Mesenteric fat pad (tissue), 1 donor: Measurements from ENCODE around the gene IDH3G. TPM values are rescaled to one million over a fixed set of nuclear protein-coding genes. Genes with fewer than 3 reads are reported as not detected.

ENCODE experiments used
- DNase-seq: peaks from one replicate; pipeline ENCODE4 v3.0.0-alpha.2; 2020; ENCODE audit warnings: low spot score
- total RNA-seq: library from RNA; stranded (reverse); fragmentation: NEBNext Ultra II Directional; extraction: Animal tissue kit (Norgen Biotek cat#: 25700); gene quantifications from one replicate; pipeline ENCODE4 v1.2.1, GENCODE V29; 2021
- donor health status: DM: yes; HTN: yes; CAD: no.

The IDH3G gene
- total RNA-seq, 1 donor from 2014 or later = 57.4 TPM

DNA sequence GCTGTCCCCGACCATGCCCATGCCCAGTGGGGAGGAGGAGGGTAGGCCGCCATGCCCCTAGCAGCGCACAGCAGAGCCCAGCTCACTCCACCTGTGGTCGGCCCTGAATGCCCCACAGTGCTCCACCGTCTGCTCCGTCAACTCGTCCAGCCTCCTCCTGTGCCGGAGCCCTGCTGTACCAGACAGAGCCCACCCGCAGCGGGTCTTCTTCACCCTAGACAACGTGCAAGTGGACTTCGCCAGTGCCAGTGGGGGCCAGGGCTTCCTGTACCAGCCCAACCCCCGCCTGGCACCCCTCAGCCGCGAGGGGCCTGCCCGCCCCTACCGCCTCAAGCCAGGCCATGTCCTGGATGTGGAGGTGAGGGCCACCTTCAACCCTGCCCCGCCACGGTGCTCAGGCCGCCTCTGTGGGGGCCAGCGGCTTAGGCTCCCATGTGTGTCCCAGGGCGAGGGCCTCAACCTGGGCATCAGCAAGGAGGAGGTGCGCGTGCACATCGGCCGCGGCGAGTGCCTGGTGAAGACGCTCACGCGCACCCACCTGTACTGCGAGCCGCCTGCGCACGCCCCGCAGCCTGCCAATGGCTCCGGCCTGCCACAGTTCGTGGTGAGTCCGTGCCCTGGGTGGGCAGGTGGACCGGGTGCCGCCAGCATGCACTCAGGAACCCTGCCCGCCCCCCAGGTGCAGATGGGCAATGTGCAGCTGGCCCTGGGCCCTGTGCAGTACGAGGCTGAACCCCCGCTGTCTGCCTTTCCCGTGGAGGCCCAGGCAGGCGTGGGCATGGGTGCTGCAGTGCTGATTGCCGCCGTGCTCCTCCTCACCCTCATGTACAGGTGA is 20.2 kb downstream of the IDH3G start:
- no peak for DNase-seq

DNA sequence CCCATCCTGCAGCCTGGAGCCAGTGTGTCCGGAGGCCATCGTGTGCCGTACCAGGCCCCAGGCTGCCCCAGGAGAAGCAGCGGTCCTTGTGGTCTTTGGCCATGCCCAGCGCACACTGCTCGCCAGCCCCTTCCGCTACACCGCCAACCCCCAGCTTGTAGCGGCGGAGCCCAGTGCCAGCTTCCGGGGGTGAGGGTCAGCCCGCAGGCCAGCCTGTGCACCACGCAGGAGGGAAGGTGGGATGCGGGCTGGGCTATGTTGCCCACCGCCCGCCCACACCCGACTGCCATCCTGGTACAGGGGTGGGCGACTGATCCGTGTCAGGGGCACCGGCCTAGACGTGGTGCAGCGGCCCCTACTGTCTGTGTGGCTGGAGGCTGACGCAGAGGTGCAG is 21.0 kb downstream of the IDH3G start:
- no peak for DNase-seq

DNA sequence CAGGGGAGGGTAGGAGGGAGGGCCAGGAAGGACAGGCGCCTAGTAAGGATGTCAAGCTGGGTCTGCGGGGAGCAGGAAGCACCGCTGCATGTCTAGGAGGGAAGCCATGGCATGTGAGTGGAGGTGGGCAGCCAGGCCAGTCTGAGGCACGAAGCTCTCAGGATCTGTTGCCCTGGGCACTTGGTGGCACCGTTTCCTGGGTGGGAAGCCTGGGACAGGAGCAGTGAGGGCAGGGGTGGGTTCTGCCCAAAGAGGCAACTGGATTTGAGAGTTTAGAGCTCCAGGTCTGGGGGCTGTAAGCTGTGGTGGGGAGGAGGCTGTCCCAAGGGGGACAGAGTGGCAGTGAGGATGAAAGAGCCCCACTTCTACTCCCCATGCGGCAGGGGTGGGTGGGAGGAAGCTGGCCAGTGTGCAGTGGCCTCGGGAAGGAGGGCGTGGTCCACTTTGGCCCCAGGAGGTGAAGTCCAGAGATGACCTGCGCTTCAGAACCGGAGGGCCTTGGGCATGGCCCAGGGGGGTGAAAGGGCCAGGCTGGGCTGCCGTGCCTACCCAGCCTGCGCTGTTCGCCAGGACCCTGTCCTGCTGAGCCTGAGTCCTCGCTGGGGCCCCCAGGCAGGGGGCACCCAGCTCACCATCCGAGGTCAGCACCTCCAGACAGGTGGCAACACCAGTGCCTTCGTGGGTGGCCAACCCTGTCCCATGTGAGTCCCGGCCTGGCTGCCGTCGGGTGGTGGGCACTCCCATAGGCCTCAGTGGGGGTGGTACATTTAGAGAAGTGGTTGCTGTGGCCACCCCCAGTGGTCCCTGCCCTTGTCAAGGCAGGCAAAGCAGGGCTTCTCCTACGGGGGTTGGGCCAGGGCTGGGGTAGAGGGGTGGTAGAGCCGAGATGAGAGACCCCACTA is 21.6 kb downstream of the IDH3G start:
- DNase-seq = no peak

DNA sequence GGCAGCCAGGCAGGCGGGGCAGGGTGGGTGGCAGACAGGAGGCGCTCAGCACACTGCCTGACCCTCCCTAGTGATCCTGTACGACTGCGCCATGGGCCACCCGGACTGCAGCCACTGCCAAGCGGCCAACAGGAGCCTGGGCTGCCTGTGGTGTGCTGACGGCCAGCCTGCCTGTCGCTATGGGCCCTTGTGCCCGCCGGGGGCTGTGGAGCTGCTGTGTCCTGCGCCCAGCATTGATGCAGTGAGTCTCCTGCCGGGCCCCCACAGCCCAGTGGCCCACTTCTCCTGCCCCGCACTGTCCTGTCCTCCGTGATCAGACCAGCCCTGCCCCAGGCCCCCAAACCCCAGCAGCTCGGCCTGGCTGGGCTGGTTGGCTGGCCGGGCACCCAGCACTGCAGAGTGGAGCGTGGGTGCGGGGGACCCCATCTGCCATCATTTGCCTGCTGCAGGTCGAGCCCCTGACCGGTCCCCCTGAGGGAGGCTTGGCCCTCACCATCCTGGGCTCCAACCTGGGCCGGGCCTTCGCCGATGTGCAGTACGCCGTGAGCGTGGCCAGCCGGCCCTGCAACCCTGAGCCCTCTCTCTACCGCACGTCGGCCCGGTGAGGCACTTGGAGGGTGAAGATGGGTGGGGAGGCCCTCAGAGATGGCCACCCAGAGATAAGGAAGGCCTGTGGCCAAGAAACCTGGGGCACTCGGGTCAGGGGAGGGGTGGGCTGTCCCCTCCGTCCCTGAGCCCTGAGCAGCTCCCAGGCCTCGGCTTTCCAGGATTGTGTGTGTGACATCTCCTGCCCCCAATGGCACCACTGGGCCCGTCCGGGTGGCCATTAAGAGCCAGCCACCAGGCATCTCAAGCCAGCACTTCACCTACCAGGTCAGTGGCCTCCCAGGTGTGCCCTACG is 22.5 kb downstream of the IDH3G start:
- DNase-seq = no peak

DNA sequence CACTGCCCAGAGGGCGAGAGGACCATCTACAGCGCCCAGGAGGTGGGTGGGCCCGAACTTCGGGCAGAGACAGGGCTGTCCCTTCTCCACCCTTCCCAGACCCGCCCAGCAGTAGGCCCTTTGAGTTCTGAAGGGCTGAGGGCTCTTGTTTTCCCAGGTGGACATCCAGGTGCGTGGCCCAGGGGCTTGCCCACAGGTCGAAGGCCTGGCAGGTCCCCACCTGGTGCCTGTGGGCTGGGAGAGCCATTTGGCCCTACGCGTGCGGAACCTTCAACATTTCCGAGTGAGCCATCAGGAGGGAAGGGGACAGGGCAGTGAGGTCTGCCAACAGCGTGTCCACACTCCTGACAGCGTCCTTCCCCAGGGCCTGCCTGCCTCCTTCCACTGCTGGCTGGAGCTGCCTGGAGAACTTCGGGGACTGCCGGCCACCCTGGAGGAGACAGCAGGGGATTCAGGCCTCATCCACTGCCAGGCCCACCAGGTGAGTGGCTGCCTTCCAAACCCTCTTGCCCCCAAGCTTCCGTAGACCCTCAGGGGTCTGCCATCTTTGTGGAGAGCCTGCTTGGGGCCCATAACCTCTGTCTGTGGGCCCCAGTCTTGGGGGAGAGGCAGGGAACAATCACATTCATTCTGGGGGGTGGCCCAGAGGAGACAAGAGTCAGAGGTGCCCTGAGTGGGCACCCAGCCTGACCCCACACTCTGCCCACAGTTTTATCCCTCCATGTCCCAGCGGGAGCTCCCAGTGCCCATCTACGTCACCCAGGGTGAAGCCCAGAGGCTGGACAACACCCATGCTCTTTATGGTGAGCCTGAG is 23.4 kb downstream of the IDH3G start:
- no peak for DNase-seq

DNA sequence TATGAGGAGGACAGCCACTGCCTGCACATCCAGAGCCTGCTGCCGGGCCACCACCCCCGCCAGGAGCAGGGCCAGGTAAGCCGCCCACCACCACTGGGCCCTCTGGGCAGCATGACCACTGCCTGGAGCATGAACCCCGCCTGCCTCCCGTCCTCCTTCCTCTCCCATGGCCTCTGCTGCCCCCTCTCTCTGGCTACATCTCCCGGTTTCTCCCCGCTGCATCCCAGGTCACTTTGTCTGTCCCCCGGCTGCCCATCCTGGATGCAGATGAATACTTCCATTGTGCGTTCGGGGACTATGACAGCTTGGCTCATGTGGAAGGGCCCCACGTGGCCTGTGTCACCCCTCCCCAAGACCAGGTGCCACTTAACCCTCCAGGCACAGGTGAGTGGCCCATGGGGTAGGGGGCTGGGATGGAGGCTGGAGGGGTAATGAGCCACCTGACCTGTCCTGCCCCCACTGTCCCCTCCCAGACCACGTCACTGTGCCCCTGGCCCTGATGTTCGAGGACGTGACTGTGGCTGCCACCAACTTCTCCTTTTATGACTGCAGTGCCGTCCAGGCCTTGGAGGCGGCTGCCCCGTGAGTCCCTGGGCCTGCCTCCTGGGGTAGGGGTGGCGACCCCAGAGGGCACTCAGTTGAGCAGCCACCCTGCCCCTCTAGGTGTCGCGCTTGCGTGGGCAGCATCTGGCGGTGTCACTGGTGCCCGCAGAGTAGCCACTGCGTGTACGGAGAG is 24.1 kb downstream of the IDH3G start:
- DNase-seq = no peak

DNA sequence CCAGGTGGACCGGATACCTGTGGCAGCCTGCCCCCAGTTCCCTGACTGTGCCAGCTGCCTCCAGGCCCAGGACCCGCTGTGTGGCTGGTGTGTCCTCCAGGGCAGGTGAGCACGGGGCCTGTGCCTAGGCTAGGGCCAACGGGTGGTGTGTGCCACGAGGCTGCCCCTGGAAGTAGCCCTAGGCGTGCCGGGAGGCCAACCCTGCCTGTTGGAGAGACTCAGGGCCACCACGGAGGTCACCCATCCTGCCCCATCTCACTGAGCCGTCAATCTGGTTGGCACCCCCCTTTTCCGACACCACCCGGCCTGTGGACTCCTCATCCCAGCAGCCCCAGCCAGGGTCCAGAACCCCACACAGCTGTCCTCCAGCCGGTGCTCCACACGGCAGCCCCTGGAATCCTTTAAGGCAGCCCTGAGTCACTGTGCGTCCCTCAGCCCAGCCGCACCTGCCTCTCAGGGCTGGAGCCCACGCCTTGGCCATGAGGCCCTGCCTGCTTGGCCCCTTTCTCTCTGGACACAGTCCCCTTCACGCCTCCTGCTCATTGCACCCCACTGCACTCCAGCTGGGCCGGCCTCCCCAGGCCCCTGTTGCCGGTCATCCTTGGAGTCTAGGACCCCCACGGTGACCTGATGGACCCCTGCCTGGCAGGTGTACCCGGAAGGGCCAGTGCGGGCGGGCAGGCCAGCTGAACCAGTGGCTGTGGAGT is 24.9 kb downstream of the IDH3G start:
- DNase-seq = no peak

DNA sequence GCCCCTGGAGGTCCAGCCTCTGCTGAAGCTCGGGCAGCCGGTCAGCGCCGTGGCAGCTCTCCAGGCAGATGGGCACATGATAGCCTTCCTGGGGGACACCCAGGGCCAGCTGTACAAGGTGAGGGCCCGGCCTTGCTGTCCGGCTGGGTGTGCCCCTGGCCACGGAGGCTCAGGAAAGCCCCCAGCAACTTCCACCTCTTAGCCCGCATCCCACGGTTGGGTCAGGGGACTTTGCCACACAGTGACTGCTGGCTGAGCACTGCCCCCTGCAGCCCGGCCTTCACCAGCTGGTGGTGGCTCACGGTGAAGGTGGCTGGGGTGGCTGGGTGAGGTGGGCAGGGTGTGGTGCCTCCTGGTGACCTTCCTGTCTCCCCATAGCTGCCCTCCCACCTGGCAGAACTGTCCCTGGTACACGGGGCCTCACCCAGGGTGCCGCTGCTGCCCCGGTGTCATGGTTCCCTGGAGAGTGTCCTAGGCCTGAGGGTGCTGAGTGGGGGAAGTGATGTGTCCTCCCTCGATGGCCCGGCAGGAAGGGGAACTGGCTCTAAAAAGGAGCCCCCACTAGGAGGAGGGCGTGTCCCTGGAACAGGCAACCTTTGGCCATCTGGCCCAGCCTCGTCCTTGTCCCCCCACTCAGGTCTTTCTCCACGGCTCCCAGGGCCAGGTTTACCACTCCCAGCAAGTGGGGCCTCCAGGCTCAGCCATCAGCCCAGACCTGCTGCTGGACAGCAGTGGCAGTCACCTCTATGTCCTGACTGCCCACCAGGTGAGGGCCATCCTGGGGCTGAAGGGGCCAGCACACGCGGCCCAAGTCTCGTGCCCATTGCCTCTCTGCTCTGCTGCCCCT is 25.6 kb downstream of the IDH3G start:
- DNase-seq = no peak

DNA sequence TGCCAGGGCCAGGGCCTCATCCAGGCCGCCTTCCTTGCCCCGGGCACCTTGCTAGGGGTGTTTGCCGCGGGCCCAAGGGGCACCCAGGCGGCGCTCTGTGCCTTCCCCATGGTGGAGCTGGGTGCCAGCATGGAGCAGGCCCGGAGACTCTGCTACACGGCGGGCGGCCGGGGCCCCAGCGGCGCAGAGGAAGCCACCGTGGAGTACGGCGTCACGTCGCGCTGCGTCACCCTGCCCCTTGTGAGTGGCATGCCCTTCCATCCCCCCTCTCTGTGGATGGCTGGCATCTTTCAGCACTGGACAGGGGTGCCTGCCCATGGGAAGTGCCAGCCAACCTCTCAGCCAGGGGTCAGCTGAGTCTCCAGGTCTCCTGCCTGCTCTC is 26.5 kb downstream of the IDH3G start:
- no peak for DNase-seq

DNA sequence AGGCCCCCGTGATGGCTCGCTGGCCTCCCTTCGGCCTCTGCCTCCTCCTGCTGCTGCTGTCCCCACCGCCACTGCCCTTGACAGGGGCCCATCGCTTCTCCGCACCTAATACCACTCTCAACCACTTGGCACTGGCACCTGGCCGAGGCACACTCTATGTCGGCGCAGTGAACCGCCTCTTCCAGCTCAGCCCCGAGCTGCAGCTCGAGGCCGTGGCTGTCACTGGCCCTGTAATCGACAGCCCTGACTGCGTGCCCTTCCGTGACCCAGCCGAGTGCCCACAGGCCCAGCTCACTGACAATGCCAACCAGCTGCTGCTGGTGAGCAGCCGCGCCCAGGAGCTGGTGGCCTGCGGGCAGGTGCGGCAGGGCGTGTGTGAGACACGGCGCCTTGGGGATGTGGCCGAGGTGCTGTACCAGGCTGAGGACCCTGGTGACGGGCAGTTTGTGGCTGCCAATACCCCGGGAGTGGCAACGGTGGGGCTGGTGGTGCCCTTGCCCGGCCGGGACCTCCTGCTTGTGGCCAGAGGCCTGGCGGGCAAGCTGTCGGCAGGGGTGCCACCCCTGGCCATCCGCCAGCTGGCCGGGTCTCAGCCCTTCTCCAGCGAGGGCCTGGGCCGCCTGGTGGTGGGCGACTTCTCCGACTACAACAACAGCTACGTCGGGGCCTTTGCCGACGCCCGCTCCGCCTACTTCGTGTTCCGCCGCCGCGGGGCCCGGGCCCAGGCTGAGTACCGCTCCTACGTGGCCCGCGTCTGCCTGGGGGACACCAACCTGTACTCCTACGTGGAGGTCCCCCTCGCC is 27.1 kb downstream of the IDH3G start:
- DNase-seq = no peak

DNA sequence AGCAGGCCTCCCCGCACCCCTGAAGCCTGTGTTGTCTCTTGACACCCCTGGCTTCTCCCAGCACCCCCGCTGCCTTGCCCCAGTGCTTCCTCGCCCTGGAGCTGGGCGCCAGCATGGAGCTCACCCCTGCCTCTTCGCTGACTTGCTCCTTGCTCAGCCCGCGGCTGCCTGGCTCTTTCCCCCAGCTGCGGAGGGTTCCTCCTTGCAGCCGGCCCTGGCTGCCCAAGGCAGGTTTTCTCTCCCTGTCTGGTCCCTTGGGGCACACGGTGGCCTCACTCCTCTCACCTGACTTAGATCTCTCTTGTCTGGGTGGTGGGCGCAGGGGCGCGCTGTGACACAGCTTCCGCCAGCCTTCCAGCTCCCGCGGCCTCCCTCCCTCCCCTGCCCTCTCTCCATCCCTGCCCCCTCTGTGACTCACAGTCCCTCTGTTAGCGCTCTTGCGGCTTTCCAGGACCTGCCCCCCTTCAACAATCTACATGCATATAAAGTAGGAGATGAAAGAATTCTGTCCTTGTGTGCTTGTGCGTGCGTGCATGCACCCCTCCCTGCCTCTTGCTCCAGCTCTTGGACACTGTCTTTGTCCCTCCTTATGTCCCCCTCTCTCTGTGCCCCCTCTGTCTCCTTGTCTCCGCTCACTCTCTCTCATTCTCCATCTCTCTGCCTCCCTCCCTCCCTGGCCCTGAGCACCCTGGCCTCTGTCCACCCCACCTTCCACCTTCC is 27.9 kb downstream of the IDH3G start:
- DNase-seq = no peak

DNA sequence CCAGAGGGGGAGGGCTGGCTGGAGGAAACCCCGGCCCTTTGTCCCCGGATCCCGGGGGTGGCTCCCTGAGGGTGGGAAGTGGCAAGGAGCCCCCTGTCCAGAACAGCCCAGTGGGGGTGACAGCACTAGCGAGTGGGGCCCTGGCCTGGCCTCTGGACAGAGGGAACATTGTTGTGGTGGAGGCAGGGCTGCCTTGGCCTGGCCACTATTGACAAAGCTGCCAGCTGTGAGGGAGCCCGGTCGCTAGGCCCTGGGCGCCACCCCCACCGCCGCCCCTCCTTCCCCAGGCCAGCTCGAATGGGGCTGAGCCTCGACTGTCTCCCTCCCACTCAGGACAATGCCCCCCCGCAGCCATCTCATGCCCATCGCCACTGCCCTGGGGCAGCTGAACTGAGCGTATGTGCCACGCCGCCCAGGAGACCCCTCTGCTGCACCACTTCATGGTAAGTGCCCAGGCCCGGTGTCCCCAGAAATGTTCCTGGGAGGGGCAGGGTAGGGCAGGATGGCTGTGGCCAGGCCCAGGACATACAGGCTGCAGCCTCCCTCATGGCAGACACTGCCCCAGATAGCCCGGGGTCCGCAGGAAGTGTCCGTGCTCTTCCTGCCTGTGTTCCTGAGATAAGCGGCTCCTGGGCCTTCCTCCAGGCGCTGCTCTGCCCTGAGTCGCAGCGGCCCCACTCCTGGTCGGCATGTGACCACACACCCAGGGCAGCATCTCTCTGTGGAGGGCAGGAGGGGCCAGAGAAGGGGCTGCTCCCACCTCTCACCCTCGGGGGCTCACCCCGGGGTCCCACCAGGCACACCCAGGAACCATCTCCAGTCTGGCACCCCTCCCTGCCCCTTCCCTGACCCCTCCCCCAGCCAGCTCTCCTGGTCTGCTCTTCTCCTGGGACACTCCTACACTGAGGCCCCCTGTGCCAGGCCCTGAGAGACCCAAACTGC is 28.8 kb downstream of the IDH3G start:
- DNase-seq = no peak

DNA sequence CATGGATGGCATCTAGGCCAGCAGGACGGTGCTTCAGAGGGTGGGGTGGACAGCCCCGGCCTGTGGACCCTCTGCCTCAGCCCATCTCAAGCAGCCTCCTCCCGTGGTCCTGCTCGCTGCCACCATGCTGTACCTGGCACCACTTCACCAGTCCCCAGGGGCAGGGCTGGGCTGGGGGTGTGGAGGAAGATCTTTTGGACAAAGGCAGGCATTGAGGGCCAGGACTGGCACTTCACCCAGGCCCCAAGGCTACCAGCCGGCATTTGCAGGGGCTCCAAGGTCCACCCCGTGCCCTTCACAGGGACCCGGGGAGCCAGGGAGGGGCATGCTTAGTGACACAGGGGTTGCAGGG is 29.4 kb downstream of the IDH3G start:
- DNase-seq = no peak

DNA sequence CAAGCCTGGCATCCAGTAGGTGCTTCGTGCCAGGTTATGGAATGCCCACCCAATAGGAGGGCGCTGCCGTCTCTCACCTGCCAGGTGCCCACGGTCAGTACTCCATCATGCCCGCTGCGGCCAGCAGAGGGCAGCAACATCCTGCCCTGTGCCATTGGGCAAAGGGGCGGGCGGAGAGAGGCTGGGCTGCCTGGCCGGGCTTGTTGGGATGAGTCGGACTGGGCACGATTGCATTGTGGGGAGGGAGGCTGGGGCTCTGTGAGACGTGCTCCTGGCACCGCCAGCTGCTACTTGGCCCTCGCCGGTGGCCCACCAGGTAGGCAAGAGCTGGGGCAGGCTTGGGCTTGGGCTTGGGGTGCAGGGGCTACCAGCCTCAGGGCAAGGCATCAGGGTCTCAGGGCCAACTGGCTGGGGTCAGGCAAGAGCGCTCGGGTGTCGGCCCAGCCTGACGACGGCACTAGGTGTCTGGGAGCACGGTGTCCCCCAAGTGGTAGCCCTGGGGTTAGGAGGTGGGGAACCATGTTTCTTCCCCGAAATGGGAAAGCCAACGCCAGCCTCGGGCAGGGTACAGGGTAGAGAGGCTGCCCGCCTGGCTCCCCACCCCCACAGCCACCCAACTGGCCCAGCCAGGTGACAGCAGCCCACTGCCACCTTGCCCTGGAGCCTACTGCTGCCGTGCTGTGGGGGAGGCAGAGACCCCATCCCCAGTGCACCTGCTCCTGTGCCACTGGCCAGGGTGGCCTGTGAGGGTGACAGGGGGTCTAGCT is 30.0 kb downstream of the IDH3G start, which contains the start of gene PLXNB3:
Gene PLXNB3, plus strand, starts transcription at position 261 of the 767 bp plus-strand sequence. CDS start 1,287 bp downstream, outside the sequence.
- DNase-seq = no peak
